K562 (cell line): ENCODE results near the gene PLAAT4. TPM values are rescaled to one million over a fixed set of nuclear protein-coding genes. Genes with fewer than 3 reads are reported as not detected.
A peak's percentile ranks its signal among the peaks of the same experiment; 100 is the strongest.

Experiments used
- ATAC-seq: fragments of 200-7000 bp; cut with Tn5 transposase; 3 replicates; pipeline ENCODE4 v1.9.1; 2020; ENCODE audit warnings: moderate library complexity
- BruUV-seq: library from RNA; stranded (reverse); fragments of 400-500 nt; replicated peaks from 2 replicates; lab custom pipeline; 2021; lab: Mats Ljungman, UMichigan
- CTCF ChIA-PET: fragments of 300-600 bp; formaldehyde crosslinking; extraction: SDS; loops from one replicate; lab custom pipeline; 2021; ENCODE audit warnings: low intra/inter-chr PET ratio; lab: Yijun Ruan, JAX
- POLR2A ChIA-PET: fragments of 300-600, 350-650 bp; sonication (Branson Sonifier 250); formaldehyde crosslinking; extraction: SDS; loops from one replicate; lab custom pipeline; 2021; ENCODE audit warnings: antibody characterized with exemption, inconsistent platforms; lab: Yijun Ruan, JAX
- DNase-seq, 4 experiments: peaks; one replicate each; pipeline versions ENCODE4 v3.0.0 to v3.0.0-alpha.2; 2011 to 2018; ENCODE audit warnings: low spot score in 3 of 4, mixed read lengths in 3 of 4; ENCODE audit errors: extremely low read depth in 1 of 4
- FAIRE-seq: peaks from 2 replicates; lab custom pipeline; 2011; peaks lifted over from hg19 to GRCh38; lab: Jason Lieb, UNC
- H2AFZ ChIP-seq: 2 replicates; pipeline ENCODE4 v1.6.0; 2011; ENCODE audit warnings: low read depth, low read length, control low read depth, inconsistent platforms
- H3K27ac ChIP-seq: fragments of 200-600 bp; 3 replicates; pipeline ENCODE4 v1.8.0; 2011; ENCODE audit warnings: low read depth, mild to moderate bottlenecking, control low read depth, inconsistent platforms, low read length, moderate library complexity, mixed read lengths; ENCODE audit errors: extremely low read depth
- H3K27me3 ChIP-seq, 2 experiments: fragments of 300-600 bp in 1 of 2; 2 replicates in 1 of 2; 3 replicates in 1 of 2; pipeline versions ENCODE4 v1.6.0 to v1.8.0; 2011; ENCODE audit warnings: inconsistent platforms in 2 of 2, low read length in 2 of 2, mild to moderate bottlenecking in 1 of 2, mixed read lengths in 1 of 2, moderate library complexity in 1 of 2; ENCODE audit not compliant: control insufficient read depth in 2 of 2, insufficient read depth in 2 of 2
- H3K36me3 ChIP-seq: fragments of 300-600 bp; 3 replicates; pipeline ENCODE4 v1.8.0; 2011; ENCODE audit warnings: mild to moderate bottlenecking, low read length, inconsistent platforms; ENCODE audit not compliant: control insufficient read depth, insufficient read depth
- H3K4me1 ChIP-seq, 2 experiments: fragments of 200-600 bp in 1 of 2; replicated peaks in 1 of 2; 2 replicates in 1 of 2; 3 replicates in 1 of 2; pipeline versions ENCODE4 v1.5.1 to v1.8.0; 2011; ENCODE audit warnings: inconsistent platforms in 2 of 2, low read length in 2 of 2, mild to moderate bottlenecking in 1 of 2, mixed read lengths in 1 of 2, moderate library complexity in 1 of 2; ENCODE audit not compliant: control insufficient read depth in 2 of 2, insufficient read depth in 2 of 2
- H3K4me2 ChIP-seq: 2 replicates; pipeline ENCODE4 v1.6.1; 2011; ENCODE audit warnings: low read length, control low read depth, inconsistent platforms, mixed read lengths; ENCODE audit not compliant: insufficient read depth
- H3K4me3 ChIP-seq: fragments of 200-600 bp; sonication (generic), shearing (Covaris generic); 2 replicates; pipeline ENCODE4 v1.5.1; 2016; ENCODE audit warnings: control low read depth, inconsistent platforms
- H3K79me2 ChIP-seq: fragments of 200-600 bp; 3 replicates; pipeline ENCODE4 v1.8.0; 2011; ENCODE audit warnings: low read length, inconsistent platforms; ENCODE audit not compliant: control insufficient read depth, insufficient read depth
- H3K9ac ChIP-seq, 2 experiments: 2 replicates each; pipeline versions ENCODE4 v1.6.0 to v1.6.1; 2011; ENCODE audit warnings: low read depth in 2 of 2, low read length in 2 of 2, control low read depth in 1 of 2, inconsistent platforms in 1 of 2, mild to moderate bottlenecking in 1 of 2, mixed read lengths in 1 of 2; ENCODE audit not compliant: insufficient read depth in 1 of 2
- H3K9me1 ChIP-seq: one replicate; pipeline ENCODE4 v1.6.0; 2011; ENCODE audit warnings: inconsistent platforms, mild to moderate bottlenecking, low read length, moderate library complexity; ENCODE audit not compliant: control insufficient read depth, insufficient read depth
- H3K9me3 ChIP-seq: replicated peaks from 2 replicates; pipeline ENCODE4 v1.5.1; 2011; ENCODE audit warnings: low read depth, low read length, inconsistent platforms; ENCODE audit not compliant: control insufficient read depth, insufficient read depth
- H4K20me1 ChIP-seq: replicated peaks from 2 replicates; pipeline ENCODE4 v1.6.1; 2011; ENCODE audit warnings: low read length, inconsistent platforms, mixed read lengths; ENCODE audit not compliant: control insufficient read depth, insufficient read depth
- GABPA ChIP-seq: fragments of 200-800 bp; sonication (Bioruptor generic); conservative IDR thresholded peaks from 2 replicates; pipeline ENCODE4 v1.6.1; 2016; ENCODE audit warnings: low read depth, missing genetic modification characterization, missing compliant biosample characterization
- GATA2 ChIP-seq: sonication (generic); formaldehyde crosslinking; IDR thresholded peaks from 2 replicates; pipeline ENCODE4 v1.4.0; 2020; ENCODE audit warnings: mild to moderate bottlenecking, missing genetic modification reagents
- HMG20B ChIP-seq: fragments of 250-450 bp; sonication (Bioruptor Pico); IDR thresholded peaks from 2 replicates; pipeline ENCODE4 v1.5.0; 2021; ENCODE audit warnings: mild to moderate bottlenecking
- HNRNPL ChIP-seq: fragments of 200-400 bp; formaldehyde crosslinking; IDR thresholded peaks from 2 replicates; pipeline ENCODE4 v1.6.1; 2017; ENCODE audit warnings: low read depth, mild to moderate bottlenecking, low read length
- KDM4B ChIP-seq, 2 experiments: fragments of 450-650 bp in 1 of 2; sonication (generic) in 1 of 2; IDR thresholded peaks; 2 replicates each; pipeline ENCODE4 v1.6.1; 2016 to 2017; ENCODE audit warnings: borderline replicate concordance in 2 of 2, antibody characterized with exemption in 1 of 2, low read depth in 1 of 2, mild to moderate bottlenecking in 1 of 2
- POU5F1 ChIP-seq: fragments of 150-350 bp; IDR thresholded peaks from 2 replicates; pipeline ENCODE4 v1.6.1; 2014; ENCODE audit warnings: borderline replicate concordance, low read length, low read depth, mild to moderate bottlenecking; ENCODE audit not compliant: partially characterized antibody
- PTRF ChIP-seq: fragments of 450-650 bp; IDR thresholded peaks from 2 replicates; pipeline ENCODE4 v1.6.1; 2016; ENCODE audit warnings: mild to moderate bottlenecking, missing genetic modification characterization, missing compliant biosample characterization
- RBM17 ChIP-seq: fragments of 200-400 bp; formaldehyde crosslinking; IDR thresholded peaks from 2 replicates; pipeline ENCODE4 v1.6.1; 2017; ENCODE audit warnings: low read depth, mild to moderate bottlenecking, low read length, borderline replicate concordance
- SIX5 ChIP-seq, 2 experiments: IDR thresholded peaks; 2 replicates each; pipeline ENCODE4 v1.6.1; 2011; ENCODE audit warnings: low read length in 2 of 2, borderline replicate concordance in 1 of 2, low read depth in 1 of 2, mild to moderate bottlenecking in 1 of 2, moderate library complexity in 1 of 2; ENCODE audit not compliant: insufficient read depth in 1 of 2
- ZNF133 ChIP-seq: fragments of 250-450 bp; sonication (Bioruptor Pico); IDR thresholded peaks from 2 replicates; pipeline ENCODE4 v1.4.0; 2020; ENCODE audit warnings: mild to moderate bottlenecking
- ZNF175 ChIP-seq: fragments of 200-800 bp; sonication (Bioruptor generic); IDR thresholded peaks from 2 replicates; pipeline ENCODE4 v1.6.1; 2016; ENCODE audit warnings: low read depth, mild to moderate bottlenecking, missing genetic modification characterization, missing compliant biosample characterization
- ZNF431 ChIP-seq: sonication (generic); formaldehyde crosslinking; IDR thresholded peaks from 2 replicates; pipeline ENCODE4 v1.8.0; 2022; ENCODE audit warnings: mild to moderate bottlenecking, missing genetic modification reagents
- ZNF830 ChIP-seq: fragments of 250-450 bp; sonication (Bioruptor Pico); IDR thresholded peaks from 2 replicates; pipeline ENCODE4 v1.5.0; 2021; ENCODE audit warnings: mild to moderate bottlenecking
- WGBS: fragments of 100-300 bp; shearing (Covaris generic); methylation state at CpG from one replicate; pipeline ENCODE4 v1.1.6; 2016; ENCODE audit warnings: low coverage, mixed read lengths; ENCODE audit not compliant: insufficient coverage; ENCODE audit errors: missing lambda C conversion rate; 5-methylcytosine and 5-hydroxymethylcytosine counted together
- in situ Hi-C: fragments of 300-500 bp; cut with MboI; formaldehyde crosslinking; loops from 4 replicates; pipeline ENCODE4 v1.15.0; 2018; ENCODE audit warnings: inconsistent platforms, mixed read lengths
- intact Hi-C: fragments of 100-400 bp; cut with micrococcal nuclease; formaldehyde crosslinking; loops from 2 replicates; pipeline ENCODE4 v1.14.2; 2022
- polyA plus RNA-seq, 8 experiments: library from polyadenylated mRNA; depleted of rRNA in 4 of 8; stranded (reverse) in 5 of 8; unstranded in 3 of 8; fragments of >200 nt; fragmentation: Nextera tagmentation in 2 of 8; fragmentation: Illumina TruSeq in 1 of 8; extraction: Ambion mirVana in 2 of 8; extraction: Trizol in 1 of 8; gene quantifications; 2 replicates each; pipeline versions ENCODE4 v1.2.1 to v1.2.3, GENCODE V29; 2011 to 2014; ENCODE audit warnings: inconsistent platforms in 1 of 8, missing spikeins in 1 of 8
- total RNA-seq, 7 experiments: library from RNA; depleted of rRNA in 6 of 7; stranded (reverse); fragments of >200 nt in 6 of 7; fragmentation: Illumina TruSeq in 2 of 7; extraction: Trizol in 2 of 7; gene quantifications; 2 replicates each; pipeline versions ENCODE4 v1.2.1 to v1.2.3, GENCODE V29; 2011 to 2021; ENCODE audit warnings: low replicate concordance in 1 of 7
- TF ChIP-seq, protein P1 (sequence below): fragments of 250-450 bp; sonication (Bioruptor Pico); IDR thresholded peaks from 2 replicates; pipeline ENCODE4 v1.5.0; 2020; ENCODE audit warnings: mild to moderate bottlenecking, borderline replicate concordance

The PLAAT4 gene
- total and polyA plus RNA-seq, 9 of the 15 experiments (the other 6 are each of a cell fraction or from before 2014, with no cell fraction given) = 0.54 to 3.0 (median 1.3) TPM; not detected in 1

DNA sequence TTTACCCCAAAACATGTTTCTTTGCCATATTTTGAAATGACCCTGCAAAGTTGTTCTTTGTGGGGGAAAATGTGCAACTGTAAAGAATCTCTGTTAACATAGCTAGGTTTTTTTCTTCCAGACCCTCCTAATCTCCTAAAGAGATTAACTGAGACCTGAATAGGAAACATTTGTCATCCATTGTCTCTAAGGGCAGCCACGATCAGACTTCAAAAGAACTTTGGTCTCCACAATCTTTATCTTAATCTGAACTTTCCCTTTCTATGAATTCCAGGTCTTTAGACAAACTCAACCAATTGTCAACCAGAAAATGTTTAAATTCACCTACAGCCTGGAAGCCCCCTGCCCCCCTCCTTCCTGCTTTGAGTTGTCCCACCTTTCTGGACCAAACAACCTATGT lies 35.4 kb upstream of the PLAAT4 start:
- Histone ChIP-seq H3K4me3 (no peak overlapping the region), H3K36me3 (no peaks in the 10 kb centered on the region), H3K27ac (no peak overlapping the region), H3K9ac (no peak overlapping the region), H3K9me3 (peaks cover 4% of the 10 kb centered on the region; the same call in 1 of the 2 replicates), H3K79me2 (no peaks in the 10 kb centered on the region), H3K4me2 (no peak overlapping the region), H3K4me1 (peaks cover 25 to 41% of the 10 kb centered on the region in 2 experiments), H2AFZ (no peak overlapping the region), H3K9me1 (no peaks in the 10 kb centered on the region), H4K20me1 (no peaks in the 10 kb centered on the region), H3K27me3 (no peaks in the 10 kb centered on the region)
- in situ Hi-C loops (no loop called here), intact Hi-C loops (no loop called here)
- no peak for FAIRE-seq
- 56% methylated on average over 1 of the region's 1 CpG for WGBS
- no peak for ATAC-seq
- ChIA-PET POLR2A (no interaction called here), CTCF (no interaction called here)
- no TSS peak for BruUV-seq
- TF ChIP-seq, protein P1, sequence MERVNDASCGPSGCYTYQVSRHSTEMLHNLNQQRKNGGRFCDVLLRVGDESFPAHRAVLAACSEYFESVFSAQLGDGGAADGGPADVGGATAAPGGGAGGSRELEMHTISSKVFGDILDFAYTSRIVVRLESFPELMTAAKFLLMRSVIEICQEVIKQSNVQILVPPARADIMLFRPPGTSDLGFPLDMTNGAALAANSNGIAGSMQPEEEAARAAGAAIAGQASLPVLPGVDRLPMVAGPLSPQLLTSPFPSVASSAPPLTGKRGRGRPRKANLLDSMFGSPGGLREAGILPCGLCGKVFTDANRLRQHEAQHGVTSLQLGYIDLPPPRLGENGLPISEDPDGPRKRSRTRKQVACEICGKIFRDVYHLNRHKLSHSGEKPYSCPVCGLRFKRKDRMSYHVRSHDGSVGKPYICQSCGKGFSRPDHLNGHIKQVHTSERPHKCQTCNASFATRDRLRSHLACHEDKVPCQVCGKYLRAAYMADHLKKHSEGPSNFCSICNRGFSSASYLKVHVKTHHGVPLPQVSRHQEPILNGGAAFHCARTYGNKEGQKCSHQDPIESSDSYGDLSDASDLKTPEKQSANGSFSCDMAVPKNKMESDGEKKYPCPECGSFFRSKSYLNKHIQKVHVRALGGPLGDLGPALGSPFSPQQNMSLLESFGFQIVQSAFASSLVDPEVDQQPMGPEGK = no peak
- no peak for DNase-seq

DNA sequence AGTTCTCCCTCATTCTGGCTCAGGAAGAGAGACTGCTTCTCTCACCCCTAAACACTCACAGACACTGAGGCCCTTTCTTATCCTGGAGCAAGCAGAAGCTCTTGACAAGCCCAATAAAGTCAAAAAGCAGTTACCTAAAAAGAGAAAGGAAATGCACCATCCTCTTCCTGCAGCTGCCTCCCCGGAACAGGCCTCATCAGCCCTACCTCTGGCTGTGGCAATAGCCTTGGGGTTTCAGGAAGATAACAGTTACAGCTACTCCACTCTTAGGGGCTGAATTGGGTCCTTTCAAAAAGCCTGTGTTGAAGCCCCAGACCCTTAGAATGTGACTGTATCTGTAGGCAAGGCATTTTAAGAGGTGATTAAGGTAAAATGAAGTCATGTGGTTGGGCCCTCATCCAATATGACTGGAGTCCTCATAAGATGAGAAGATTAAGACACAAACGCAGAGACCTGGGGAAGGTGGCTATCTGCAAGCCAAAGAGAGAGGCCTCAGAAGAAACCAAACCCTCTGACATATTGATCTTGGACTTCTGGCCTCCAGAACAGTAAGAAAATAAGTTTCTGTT lies 34.3 kb upstream of the PLAAT4 start:
- Histone ChIP-seq H3K36me3 (no peaks in the 10 kb centered on the region), H3K4me2 (no peak overlapping the region; the same call in 1 of the 2 replicates), H3K27me3 (no peaks in the 10 kb centered on the region), H3K4me3 (no peak overlapping the region), H3K27ac (peak overlapping the region; percentile 55), H2AFZ (peak overlapping the region; percentile 88), H4K20me1 (no peaks in the 10 kb centered on the region), H3K9me3 (peaks cover 4% of the 10 kb centered on the region; the same call in 1 of the 2 replicates), H3K9ac (no peak overlapping the region; a peak in 1 of 4 replicates), H3K9me1 (no peaks in the 10 kb centered on the region), H3K79me2 (no peaks in the 10 kb centered on the region), H3K4me1 (peaks cover 31 to 51% of the 10 kb centered on the region in 2 experiments)
- intact Hi-C loops = no loop called here
- BruUV-seq = no TSS peak
- peak; percentile 51 for FAIRE-seq
- ATAC-seq = peak; percentile 50
- peak in 2 of 4 experiments; percentile 31 to 57 for DNase-seq
- ChIA-PET POLR2A (no interaction called here), CTCF (no interaction called here)
- in situ Hi-C loops = no loop called here
- WGBS = 13% methylated on average over 2 of the region's 2 CpGs
- TF ChIP-seq ZNF133 (CRISPR knock-in tag) = no peak
- peak; percentile 46 for TF ChIP-seq GABPA (tag)
- 0 out of 2 replicates have a peak, but pooled peaks have one; percentile 56 for TF ChIP-seq ZNF175 (CRISPR knock-in tag)
- TF ChIP-seq HNRNPL = no peak
- no peak for TF ChIP-seq RBM17
- TF ChIP-seq GATA2 = peak; percentile 48; the same call in 1 of the 2 replicates
- no peak for TF ChIP-seq ZNF830
- no peak for TF ChIP-seq HMG20B (CRISPR knock-in tag)
- no peak for TF ChIP-seq PTRF (tag)
- no peak for TF ChIP-seq SIX5 (IDR thresholded peaks at IDR 0.05; ENCODE audit: borderline replicate concordance in 1 of 2, insufficient read depth in 1 of 2, low read depth in 1 of 2, low read length in 2 of 2)
- TF ChIP-seq ZNF431 (CRISPR knock-in tag) = no peak
- TF ChIP-seq KDM4B (IDR thresholded peaks at IDR 0.05; ENCODE audit: borderline replicate concordance in 2 of 2, low read depth in 1 of 2) = no peak
- no peak for TF ChIP-seq POU5F1
